Measurements from ENCODE around the gene CDR2.

Gene CDR2

DNA sequence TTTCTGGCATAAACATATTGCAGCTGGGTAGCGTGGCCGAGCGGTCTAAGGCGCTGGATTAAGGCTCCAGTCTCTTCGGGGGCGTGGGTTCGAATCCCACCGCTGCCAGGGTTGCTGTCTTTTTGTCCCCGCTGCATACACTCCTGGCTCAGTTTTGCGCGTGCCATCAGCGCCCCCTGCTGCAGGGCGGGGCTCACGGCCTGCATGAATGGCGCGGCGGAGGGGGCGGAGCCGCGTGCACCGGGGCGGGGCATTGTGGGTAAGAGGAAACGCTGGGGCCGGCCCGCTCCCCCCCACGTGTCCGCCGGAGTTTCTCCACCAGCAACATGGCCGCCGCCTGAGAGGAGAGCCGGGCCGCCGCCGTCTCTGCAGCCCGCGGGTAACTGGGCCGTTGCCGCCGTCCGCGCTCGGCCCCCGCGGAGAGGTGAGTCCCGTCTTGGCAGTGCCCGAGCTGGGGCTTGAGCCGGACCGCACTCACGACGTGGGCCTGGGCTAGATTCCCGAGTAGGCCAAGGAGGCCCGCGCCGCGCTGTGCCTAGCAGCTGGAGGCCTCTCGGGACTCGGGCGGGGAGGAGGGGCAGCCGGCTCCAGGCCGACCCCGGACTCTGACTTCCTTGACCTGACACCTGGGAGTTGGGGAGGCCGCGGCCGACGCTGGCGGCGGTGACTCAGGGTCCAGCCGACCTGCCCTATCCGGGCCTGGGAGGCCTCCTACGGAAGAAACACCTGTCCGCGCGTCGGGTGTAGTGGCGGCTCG, 77.1 kb downstream of the CDR2 start, which contains the start of gene POLR3E:
POLR3E (plus strand) TSS at position 296 of the 757 bp plus-strand sequence. CDS start 5,560 bp downstream, outside the sequence.
- in situ Hi-C loops (cut with MboI; ENCODE audit: low sequenced_read_pairs, unreplicated experiment), result no loop called here
- peak; percentile 99 for TF ChIP-seq CTCF (IDR thresholded peaks at IDR 0.05; ENCODE audit: borderline replicate concordance, control extremely low read depth, extremely low read depth, insufficient read depth, missing control alignments)
- peak; percentile 97 for DNase-seq (ENCODE audit: low spot score)

DNA sequence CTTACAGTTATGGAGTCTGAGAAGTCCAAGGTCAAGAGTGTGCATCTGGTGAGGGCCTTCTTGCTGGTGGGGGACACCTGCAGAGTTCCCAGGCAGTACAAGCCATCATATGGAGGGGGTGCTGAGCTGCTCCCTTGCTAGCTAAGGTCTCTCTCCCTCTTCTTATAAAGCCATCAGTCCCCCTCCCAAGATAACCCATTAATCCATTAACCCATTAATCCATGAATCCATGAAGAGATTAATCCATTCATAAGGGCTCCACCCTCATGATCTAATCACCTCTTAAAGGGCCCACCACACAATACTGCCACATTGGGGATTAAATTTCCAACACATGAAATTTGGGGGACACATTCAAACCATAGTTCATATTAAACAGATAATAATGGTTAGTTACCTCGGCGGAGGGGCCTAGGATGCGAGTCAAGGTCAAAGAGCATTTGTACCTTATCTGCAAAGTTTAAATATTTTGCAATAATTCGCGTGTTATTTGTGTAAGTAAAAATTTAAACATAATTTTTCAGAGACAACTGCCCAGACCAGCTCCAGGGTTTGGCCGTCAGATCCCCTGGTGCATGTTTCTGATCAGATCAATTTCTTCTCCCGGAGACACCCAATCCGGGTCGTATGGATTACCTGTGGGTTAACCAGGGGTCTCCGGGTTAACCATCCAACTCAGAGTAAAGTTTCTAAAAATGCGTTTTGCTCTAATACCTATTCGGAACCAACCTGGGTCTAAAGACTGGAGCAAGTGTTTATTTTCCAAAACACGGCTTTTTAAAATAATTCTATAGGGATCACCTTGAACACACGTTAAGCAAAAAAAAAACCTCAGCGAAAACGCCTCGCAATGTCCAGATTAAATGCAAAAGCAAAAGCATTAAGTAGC, 78.0 kb downstream of the CDR2 start:
- in situ Hi-C loops (cut with MboI; ENCODE audit: low sequenced_read_pairs, unreplicated experiment), result no loop called here
- DNase-seq (ENCODE audit: low spot score), result no peak
- TF ChIP-seq CTCF (IDR thresholded peaks at IDR 0.05; ENCODE audit: borderline replicate concordance, control extremely low read depth, extremely low read depth, insufficient read depth, missing control alignments), result no peak
